ENCODE data around the gene BRD1.
A peak's percentile ranks its signal among the peaks of the same experiment; 100 is the strongest.
"Not testable (repeated sequence)": the region's sequence is repeated elsewhere in the genome, so short reads cannot be mapped to it uniquely, and the experiment has no call there.

BRD1 gene

DNA sequence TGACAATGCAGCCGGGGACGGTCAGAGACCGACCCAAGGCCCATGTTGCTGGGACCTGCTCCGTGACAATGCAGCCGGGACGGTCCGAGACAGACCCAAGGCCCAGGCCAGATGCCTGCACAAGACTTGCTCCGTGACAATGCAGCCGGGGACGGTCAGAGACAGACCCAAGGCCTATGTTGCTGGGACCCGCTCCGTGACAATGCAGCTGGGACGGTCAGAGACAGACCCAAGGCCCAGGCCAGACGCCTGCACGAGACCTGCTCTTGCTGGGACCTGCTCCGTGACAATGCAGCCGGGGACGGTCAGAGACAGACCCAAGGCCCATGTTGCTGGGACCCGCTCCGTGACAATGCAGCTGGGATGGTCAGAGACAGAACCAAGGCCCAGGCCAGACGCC, 45.8 kb downstream of the BRD1 start:
- DNase-seq: not testable (repeated sequence)

GRCh38 chr22:49781289-49781782, 46.3 kb downstream of the BRD1 start:
- DNase-seq: no peak

GRCh38 chr22:49780698-49781288, 46.9 kb downstream of the BRD1 start:
- no peak for DNase-seq

DNA sequence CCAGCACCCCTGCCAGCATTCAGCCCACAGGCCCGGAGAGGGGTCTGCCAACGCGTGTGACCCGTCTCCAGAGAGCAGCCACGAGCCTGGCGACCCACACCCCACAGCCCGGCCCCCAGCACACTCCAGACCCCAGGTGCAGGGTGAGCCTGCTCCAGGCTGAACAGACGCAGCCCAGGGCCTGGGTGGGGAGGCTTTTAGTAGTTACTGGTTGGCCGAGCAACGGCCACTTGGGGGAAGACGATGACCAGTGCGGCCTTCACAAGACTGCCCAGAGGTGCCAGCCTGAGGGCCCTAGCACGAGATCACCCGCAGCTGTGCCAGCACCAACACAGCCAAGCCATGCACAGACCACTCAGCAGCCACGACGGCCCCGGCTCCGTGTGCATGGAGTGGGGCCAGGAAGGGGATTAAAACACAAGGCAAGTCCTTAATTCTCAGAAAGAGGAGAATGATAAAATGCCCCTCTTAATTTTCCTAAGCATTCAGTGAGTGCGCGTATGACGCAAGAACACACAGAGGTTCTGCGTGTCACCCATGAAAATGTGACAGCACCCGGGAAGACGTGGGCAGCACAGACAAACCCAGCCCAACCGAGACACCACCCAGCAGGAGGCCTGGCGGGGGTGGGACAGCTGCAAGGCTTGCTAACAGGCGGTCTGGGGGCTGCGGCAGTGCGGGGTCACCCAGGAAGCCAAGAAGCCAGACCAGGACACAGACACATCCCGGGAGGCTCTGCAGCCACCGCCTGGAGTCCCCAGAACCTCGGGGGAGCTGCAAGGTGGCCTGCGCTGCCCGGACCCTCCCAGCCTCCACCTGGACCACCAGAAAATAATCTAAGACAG, 47.6 kb downstream of the BRD1 start:
- DNase-seq: no peak

GRCh38 chr22:49779211-49779610, 48.5 kb downstream of the BRD1 start:
- no peak for DNase-seq

- DNase-seq: no peak
These were observed 50.0 kb downstream of the BRD1 start for GRCh38 chr22:49777569-49778249.

DNA sequence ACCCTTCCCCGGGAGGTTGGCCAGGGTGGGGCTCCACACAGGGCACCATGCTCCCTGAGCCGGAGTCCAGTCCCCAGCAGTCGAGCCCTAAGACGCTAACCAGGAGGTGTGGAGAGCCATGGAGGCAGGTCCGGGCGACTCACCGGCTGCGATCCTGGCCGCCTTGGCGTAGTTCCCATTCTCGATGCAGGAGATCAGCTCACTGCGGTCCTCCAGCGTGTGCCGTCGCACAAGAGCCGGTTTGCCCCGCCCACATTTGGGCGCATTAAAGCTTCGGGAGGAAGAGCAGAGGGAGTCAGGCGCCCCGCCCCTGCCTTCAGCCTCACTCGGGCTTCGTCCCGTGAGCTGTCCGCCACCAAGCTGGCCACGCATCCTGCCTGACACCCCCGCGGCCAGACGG, 50.8 kb downstream of the BRD1 start:
- no peak for DNase-seq

GRCh38 chr22:49775867-49776511, 51.7 kb downstream of the BRD1 start:
- DNase-seq: no peak

DNA sequence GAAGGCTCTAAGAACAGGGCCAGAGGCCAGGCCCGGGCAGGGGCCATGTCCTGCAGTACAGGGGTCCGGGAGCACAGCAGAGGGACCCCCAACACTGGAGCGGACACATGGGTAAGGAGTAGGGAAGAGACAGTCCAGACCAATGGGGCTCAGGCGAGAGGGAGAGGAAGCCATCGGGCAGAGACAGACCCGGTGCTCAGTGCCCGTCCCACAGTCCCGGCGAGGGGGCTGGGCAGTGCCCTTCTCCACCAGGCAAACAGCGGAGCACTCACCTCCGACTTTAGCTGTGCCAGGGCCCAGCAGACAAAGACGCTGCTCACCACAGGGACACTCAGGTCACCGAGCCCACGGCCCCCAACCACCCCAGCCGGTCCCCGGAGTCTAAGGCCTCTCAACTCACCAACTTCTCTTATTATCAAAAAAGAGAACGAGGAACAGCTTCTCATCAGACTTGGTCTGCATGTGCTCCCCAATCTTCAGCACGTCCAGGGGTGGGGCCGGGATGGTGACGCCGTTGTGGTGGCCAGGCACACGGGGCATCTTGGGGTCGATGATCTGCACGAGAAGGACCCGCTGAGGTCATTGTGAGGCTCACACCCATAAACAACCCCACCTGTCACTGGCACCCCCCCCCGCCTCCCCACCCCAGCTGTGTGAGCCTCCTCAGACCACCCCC, 52.3 kb downstream of the BRD1 start:
- no peak for DNase-seq

GRCh38 chr22:49774499-49775151, 53.0 kb downstream of the BRD1 start:
- no peak for DNase-seq

DNA sequence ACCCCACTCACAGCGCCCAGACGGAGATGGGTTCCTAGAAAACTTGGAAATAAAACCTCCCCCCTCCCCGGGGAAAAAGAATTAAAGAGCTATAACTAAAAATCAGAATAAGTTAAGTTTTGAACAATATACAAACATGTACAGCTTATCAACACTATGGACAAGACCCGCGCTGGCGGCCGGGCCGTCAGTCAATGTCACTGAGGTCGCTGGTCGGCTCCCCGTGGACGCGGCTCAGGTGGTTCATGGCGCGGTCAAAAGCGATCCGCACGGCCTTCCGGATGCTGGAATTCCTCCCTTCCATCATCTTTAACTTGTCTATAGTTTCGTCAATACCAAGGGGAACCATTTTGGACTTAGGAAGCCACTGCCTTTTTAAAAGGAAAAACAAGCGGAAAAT, 53.6 kb downstream of the BRD1 start:
- DNase-seq: no peak

GRCh38 chr22:49773531-49773930, 54.1 kb downstream of the BRD1 start:
- DNase-seq: no peak

DNA sequence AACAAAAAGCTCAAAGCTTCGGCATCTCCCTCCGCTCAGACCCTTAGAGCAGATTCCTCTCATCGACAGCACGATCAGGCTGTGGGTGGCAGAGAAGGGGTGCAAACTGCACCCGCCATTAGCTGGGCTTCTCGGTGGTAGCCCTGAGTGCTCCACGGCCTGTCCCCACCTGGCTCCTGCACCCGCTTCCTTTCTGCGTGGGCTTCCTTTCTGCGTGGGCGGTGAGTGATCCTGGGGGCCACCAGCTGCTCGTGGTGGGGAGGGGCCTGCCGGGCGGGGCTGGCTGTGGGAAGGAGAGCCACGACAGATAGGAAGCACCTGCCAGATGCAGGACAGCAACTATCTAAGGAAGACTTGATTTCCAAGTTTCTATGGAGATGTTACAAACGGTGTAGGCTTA, 55.0 kb downstream of the BRD1 start:
- DNase-seq: no peak

DNA sequence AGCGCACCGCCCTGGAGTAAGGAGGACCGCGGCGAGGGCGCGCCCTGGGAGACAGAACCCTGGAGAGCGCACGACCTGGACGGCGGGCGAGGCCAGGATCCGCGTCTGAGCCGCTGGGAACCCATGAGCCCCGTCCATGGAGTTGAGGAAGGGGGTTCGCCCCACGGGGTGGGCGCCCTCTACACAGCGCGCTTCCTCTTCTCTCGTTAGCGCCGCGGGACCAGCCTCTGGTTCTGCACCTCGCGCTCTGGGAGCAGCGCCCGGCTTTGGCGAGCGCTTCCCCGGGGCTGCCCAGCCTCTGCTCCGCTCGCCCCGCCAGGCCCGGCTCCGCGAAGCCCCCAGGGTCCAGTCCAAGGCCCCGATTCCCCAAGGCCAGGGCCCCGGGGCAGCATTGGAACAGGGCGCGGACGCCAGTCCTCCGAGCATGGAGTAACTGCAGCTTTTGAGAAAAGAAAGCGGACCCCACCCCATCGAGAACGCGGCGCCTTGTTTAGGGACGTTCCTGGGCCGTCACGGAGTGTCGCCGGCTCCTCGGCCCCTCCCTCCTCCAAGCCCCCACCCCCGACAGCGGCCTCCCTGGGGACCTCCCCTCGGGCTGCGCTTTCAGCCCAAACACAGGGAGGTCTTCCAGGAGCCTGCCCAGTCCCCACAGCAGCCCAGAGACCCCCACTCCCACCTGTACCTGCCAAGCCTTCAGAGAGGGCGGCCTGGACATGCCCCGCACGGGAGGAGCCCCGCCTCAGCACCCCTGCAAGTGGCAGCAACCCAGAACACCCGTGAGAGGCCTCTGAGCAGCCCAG, 56.2 kb downstream of the BRD1 start:
- DNase-seq: no peak

DNA sequence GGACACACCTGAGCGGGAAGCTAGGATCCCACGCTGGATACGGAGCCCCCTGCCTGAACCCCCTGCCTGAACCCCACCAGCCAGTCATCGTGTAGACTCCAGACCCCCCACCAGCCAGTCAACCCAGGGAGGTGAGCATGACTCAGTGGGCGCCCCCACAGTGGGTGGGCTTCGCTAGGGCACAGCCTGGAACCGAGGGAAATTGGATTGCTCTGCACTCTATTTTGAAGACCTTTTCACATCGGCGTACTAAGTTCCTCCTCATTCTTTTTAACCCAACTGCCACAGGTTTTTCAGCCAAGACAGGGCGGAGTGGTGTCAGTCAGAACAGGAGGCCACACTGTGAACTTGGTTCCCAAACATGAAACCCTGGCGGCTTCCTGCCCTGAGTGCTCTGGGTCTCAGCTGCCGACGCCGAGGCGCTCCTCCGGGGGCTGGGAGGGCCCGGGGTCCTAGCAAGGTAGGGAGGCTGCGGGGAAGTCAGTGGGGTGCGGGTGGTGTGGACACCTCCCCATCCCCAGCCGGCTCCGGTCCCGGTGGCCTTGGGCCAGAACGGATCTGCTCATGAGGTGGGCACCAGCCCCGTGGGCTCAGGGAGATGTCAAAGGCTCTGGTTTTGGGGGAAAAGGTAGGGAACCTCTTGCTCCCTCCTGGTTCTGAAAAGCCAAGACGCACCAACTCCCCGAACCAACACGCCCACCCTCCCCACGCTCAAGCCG, 57.0 kb downstream of the BRD1 start:
- no peak for DNase-seq

- DNase-seq: no peak
These were observed 57.8 kb downstream of the BRD1 start for GRCh38 chr22:49769691-49770546.

GRCh38 chr22:49768951-49769690, 58.6 kb downstream of the BRD1 start:
- peak; percentile 9 for DNase-seq

- no peak for DNase-seq
These were observed 59.4 kb downstream of the BRD1 start for GRCh38 chr22:49768077-49768910.
